K562 (cell line): ENCODE data around the gene LRRC15. TPM values are rescaled to one million over a fixed set of nuclear protein-coding genes. Genes with fewer than 3 reads are reported as not detected.

Source experiments
- ARID3A ChIP-seq: IDR thresholded peaks from 2 replicates; pipeline ENCODE4 v1.6.1; 2012; ENCODE audit warnings: low read depth, low read length, improper control_type of control experiment, borderline replicate concordance
- CTCF ChIP-seq, 3 experiments: IDR thresholded peaks in 2 of 3; conservative IDR thresholded peaks in 1 of 3; 2 replicates each; pipeline ENCODE4 v1.5.1; 2011 to 2012; ENCODE audit warnings: low read length in 3 of 3, mild to moderate bottlenecking in 3 of 3, control low read depth in 2 of 3, improper control_type of control experiment in 1 of 3, inconsistent platforms in 1 of 3, low read depth in 1 of 3, mixed read lengths in 1 of 3, moderate library complexity in 1 of 3; ENCODE audit not compliant: insufficient read depth in 2 of 3
- ETS1 ChIP-seq: conservative IDR thresholded peaks from 2 replicates; pipeline ENCODE4 v1.6.1; 2011; ENCODE audit warnings: low read depth, mild to moderate bottlenecking, low read length; ENCODE audit not compliant: control insufficient read depth
- FOXJ3 ChIP-seq: sonication (generic); formaldehyde crosslinking; IDR thresholded peaks from 2 replicates; pipeline ENCODE4 v1.4.0; 2020; ENCODE audit warnings: mild to moderate bottlenecking, missing genetic modification reagents
- GABPA ChIP-seq: fragments of 200-800 bp; sonication (Bioruptor generic); conservative IDR thresholded peaks from 2 replicates; pipeline ENCODE4 v1.6.1; 2016; ENCODE audit warnings: low read depth, missing genetic modification characterization, missing compliant biosample characterization
- KLF13 ChIP-seq: fragments of 450-650 bp; IDR thresholded peaks from 2 replicates; pipeline ENCODE4 v1.6.1; 2016; ENCODE audit warnings: missing genetic modification characterization, low read depth, mild to moderate bottlenecking, missing compliant biosample characterization, moderate library complexity, borderline replicate concordance
- MBD2 ChIP-seq: sonication (generic); IDR thresholded peaks from 2 replicates; pipeline ENCODE4 v1.6.1; 2016; ENCODE audit warnings: low read depth, borderline replicate concordance
- MTF1 ChIP-seq: fragments of 250-450 bp; sonication (Bioruptor Pico); IDR thresholded peaks from 2 replicates; pipeline ENCODE4 v1.9.0; 2021; ENCODE audit warnings: moderate library complexity, mild to moderate bottlenecking, inconsistent platforms, borderline replicate concordance
- NFIC ChIP-seq: fragments of 450-650 bp; IDR thresholded peaks from 2 replicates; pipeline ENCODE4 v1.6.1; 2017; ENCODE audit warnings: mild to moderate bottlenecking, inconsistent platforms
- NR3C1 ChIP-seq: sonication (generic); formaldehyde crosslinking; IDR thresholded peaks from 2 replicates; pipeline ENCODE4 v1.8.1; 2022; ENCODE audit warnings: missing genetic modification reagents
- RAD21 ChIP-seq, 2 experiments: fragments of 250-450 bp in 1 of 2; fragments of 450-650 bp in 1 of 2; sonication (Bioruptor Pico) in 1 of 2; formaldehyde crosslinking in 1 of 2; IDR thresholded peaks in 1 of 2; conservative IDR thresholded peaks in 1 of 2; 2 replicates each; pipeline versions ENCODE4 v1.4.0 to v1.8.0; 2020 to 2022; ENCODE audit warnings: mild to moderate bottlenecking in 2 of 2, moderate library complexity in 1 of 2
- TAF7 ChIP-seq: fragments of 450-650 bp; IDR thresholded peaks from 2 replicates; pipeline ENCODE4 v1.6.1; 2016; ENCODE audit warnings: missing genetic modification characterization, missing compliant biosample characterization
- TFAP4 ChIP-seq: sonication (generic); formaldehyde crosslinking; IDR thresholded peaks from 2 replicates; pipeline ENCODE4 v1.8.0; 2022; ENCODE audit warnings: missing genetic modification reagents, mild to moderate bottlenecking, moderate library complexity, borderline replicate concordance
- ZNF134 ChIP-seq: fragments of 250-450 bp; sonication (Bioruptor Pico); conservative IDR thresholded peaks from 2 replicates; pipeline ENCODE4 v1.4.0; 2020
- ZNF586 ChIP-seq: fragments of 450-650 bp; formaldehyde crosslinking; conservative IDR thresholded peaks from 2 replicates; pipeline ENCODE4 v1.4.0; 2020; ENCODE audit warnings: mild to moderate bottlenecking, moderate library complexity
- polyA plus RNA-seq, 8 experiments: library from polyadenylated mRNA; depleted of rRNA in 4 of 8; stranded (reverse) in 5 of 8; unstranded in 3 of 8; fragments of >200 nt; fragmentation: Nextera tagmentation in 2 of 8; fragmentation: Illumina TruSeq in 1 of 8; extraction: Ambion mirVana in 2 of 8; extraction: Trizol in 1 of 8; gene quantifications; 2 replicates each; pipeline versions ENCODE4 v1.2.1 to v1.2.3, GENCODE V29; 2011 to 2014; ENCODE audit warnings: inconsistent platforms in 1 of 8, missing spikeins in 1 of 8
- total RNA-seq, 7 experiments: library from RNA; depleted of rRNA in 6 of 7; stranded (reverse); fragments of >200 nt in 6 of 7; fragmentation: Illumina TruSeq in 2 of 7; extraction: Trizol in 2 of 7; gene quantifications; 2 replicates each; pipeline versions ENCODE4 v1.2.1 to v1.2.3, GENCODE V29; 2011 to 2021; ENCODE audit warnings: low replicate concordance in 1 of 7
- TF ChIP-seq, protein P1 (sequence below): fragments of 450-650 bp; IDR thresholded peaks from 2 replicates; pipeline ENCODE4 v1.7.0; 2016; ENCODE audit warnings: borderline replicate concordance
- TF ChIP-seq, protein P2 (sequence below): sonication (generic); formaldehyde crosslinking; IDR thresholded peaks from 2 replicates; pipeline ENCODE4 v1.8.0; 2022; ENCODE audit warnings: mild to moderate bottlenecking, missing genetic modification reagents

The LRRC15 gene
- total and polyA plus RNA-seq, 9 of the 15 experiments (the other 6 are each of a cell fraction or from before 2014, with no cell fraction given), result not detected

GRCh38 chr3:194404365-194405140 is 35.0 kb upstream of the LRRC15 start (continued):
- TF ChIP-seq MTF1 (CRISPR knock-in tag) (no peak), ZNF134 (CRISPR knock-in tag) (no peak), NFIC (no peak), NR3C1 (CRISPR knock-in tag) (no peak), FOXJ3 (CRISPR knock-in tag) (no peak), CTCF (IDR thresholded peaks at IDR 0.05 in 2 of 3, conservative IDR thresholded peaks at IDR 0.05 in 1 of 3; ENCODE audit: insufficient read depth in 2 of 3, low read depth in 1 of 3, low read length in 3 of 3) (peak; percentile 46 to 81 (median 58); a peak in 5 of 6 replicates), ZNF586 (CRISPR knock-in tag) (no peak), KLF13 (no peak), GABPA (tag) (no peak), ARID3A (peak; percentile 95), ETS1 (no peak), MBD2 (no peak), RAD21 (CRISPR knock-in tag; conservative IDR thresholded peaks at IDR 0.05 in 1 of 2, IDR thresholded peaks at IDR 0.05 in 1 of 2) (peak; percentile 69 to 79), TFAP4 (CRISPR knock-in tag) (no peak), TAF7 (no peak)
- TF ChIP-seq, protein P1, sequence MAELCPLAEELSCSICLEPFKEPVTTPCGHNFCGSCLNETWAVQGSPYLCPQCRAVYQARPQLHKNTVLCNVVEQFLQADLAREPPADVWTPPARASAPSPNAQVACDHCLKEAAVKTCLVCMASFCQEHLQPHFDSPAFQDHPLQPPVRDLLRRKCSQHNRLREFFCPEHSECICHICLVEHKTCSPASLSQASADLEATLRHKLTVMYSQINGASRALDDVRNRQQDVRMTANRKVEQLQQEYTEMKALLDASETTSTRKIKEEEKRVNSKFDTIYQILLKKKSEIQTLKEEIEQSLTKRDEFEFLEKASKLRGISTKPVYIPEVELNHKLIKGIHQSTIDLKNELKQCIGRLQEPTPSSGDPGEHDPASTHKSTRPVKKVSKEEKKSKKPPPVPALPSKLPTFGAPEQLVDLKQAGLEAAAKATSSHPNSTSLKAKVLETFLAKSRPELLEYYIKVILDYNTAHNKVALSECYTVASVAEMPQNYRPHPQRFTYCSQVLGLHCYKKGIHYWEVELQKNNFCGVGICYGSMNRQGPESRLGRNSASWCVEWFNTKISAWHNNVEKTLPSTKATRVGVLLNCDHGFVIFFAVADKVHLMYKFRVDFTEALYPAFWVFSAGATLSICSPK, result no peak
- TF ChIP-seq, protein P2, sequence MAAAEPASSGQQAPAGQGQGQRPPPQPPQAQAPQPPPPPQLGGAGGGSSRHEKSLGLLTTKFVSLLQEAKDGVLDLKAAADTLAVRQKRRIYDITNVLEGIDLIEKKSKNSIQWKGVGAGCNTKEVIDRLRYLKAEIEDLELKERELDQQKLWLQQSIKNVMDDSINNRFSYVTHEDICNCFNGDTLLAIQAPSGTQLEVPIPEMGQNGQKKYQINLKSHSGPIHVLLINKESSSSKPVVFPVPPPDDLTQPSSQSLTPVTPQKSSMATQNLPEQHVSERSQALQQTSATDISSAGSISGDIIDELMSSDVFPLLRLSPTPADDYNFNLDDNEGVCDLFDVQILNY (CRISPR knock-in tag), result no peak
